Measurements from ENCODE around the gene FRMPD2. TPM values are rescaled to one million over a fixed set of nuclear protein-coding genes. Genes with fewer than 3 reads are reported as not detected.

The FRMPD2 gene
- total and polyA plus RNA-seq, 2 donors (not counting 3 experiments of a cell fraction or from before 2014, with no cell fraction given): 0.42 TPM; not detected in 1

DNA sequence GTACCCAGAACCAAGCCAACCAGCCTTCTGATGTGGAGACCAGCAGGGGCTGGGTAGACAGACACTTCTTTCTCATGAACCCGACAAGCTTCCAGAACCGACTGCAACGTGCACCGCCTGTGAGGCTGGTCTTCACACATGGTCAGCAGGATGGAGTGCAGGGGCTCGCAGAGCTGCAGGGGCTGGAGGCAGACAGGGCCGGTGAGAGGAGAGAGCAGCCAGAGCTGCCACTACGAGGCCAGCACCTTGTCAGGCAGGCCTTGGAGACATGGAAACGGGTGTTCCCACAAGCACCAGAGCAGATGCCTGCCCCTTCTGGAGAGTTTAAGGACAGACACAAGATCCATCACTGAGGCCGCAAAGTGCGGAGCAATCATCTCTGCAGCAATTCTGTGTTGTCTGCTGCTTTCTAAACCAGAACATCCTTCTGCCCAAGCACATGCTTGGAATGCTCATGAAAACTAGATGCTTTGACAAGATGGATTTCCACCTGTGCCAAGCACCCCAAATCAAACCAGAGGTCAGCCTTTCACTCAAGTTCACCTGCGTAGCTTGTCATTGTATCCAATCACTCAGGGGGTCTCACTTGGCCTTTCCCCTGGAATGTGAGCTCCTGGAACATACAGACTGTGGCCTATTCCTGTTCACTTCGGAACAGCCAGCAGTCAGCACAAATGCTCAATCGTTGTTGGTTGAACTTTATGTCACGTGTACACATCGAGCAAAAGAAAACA, 32.2 kb downstream of the FRMPD2 start:
- H2AFZ ChIP-seq (ENCODE audit: low read depth, low read length): no peak overlapping the region
- H3K9ac ChIP-seq (replicated peaks; ENCODE audit: extremely low read depth, insufficient read depth, low read length): no peak overlapping the region
- no TSS peak for BruUV-seq (replicated peaks)
- H3K36me3 ChIP-seq (ENCODE audit: control insufficient read depth in 2 of 2, extremely low read depth in 1 of 2, insufficient read depth in 2 of 2, low read length in 2 of 2): no peaks in the 10 kb centered on the region
- no peaks in the 10 kb centered on the region for H3K4me1 ChIP-seq (ENCODE audit: control insufficient read depth, extremely low read depth, insufficient read depth, low read length)
- no peaks in the 10 kb centered on the region for H3K9me1 ChIP-seq (replicated peaks; ENCODE audit: control insufficient read depth, extremely low read depth, insufficient read depth, low read length)
- H4K20me1 ChIP-seq (replicated peaks; ENCODE audit: control insufficient read depth, extremely low read depth, insufficient read depth, low read length): no peaks in the 10 kb centered on the region
- no peak for FAIRE-seq
- H3K4me2 ChIP-seq (ENCODE audit: insufficient read depth, low read length): no peak overlapping the region
- dilution Hi-C loops (cut with MboI; ENCODE audit: extremely low pct_ligation_motif_present, low sequenced_read_pairs) (no loop called here), intact Hi-C loops (cut with micrococcal nuclease) (no loop called here)
- POLR2A ChIA-PET: no interaction called here
- H3K27me3 ChIP-seq (ENCODE audit: control insufficient read depth in 2 of 2, insufficient read depth in 2 of 2, low read length in 2 of 2): no peaks in the 10 kb centered on the region
- no peak overlapping the region for H3K27ac ChIP-seq (ENCODE audit: insufficient read depth, low read depth, low read length)
- DNase-seq (ENCODE audit: low read depth, low spot score): no peak
- CTCF ChIA-PET: no interaction called here
- no peaks in the 10 kb centered on the region for H3K79me2 ChIP-seq (ENCODE audit: control insufficient read depth, insufficient read depth, low read length)
- no peak overlapping the region for H3K4me3 ChIP-seq (replicated peaks in 1 of 3; ENCODE audit: insufficient read depth in 1 of 3, low read depth in 1 of 3, low read length in 3 of 3)
- TF ChIP-seq MYC (IDR thresholded peaks at IDR 0.05; ENCODE audit: low read depth, low read length): no peak
- no peak for TF ChIP-seq JUN (IDR thresholded peaks at IDR 0.05; ENCODE audit: borderline replicate concordance, insufficient read depth, insufficient read length, low read depth)
- TF ChIP-seq POLR2AphosphoS5 (IDR thresholded peaks at IDR 0.05; ENCODE audit: insufficient read depth, low read depth, low read length): no peak
- TF ChIP-seq, protein P1, sequence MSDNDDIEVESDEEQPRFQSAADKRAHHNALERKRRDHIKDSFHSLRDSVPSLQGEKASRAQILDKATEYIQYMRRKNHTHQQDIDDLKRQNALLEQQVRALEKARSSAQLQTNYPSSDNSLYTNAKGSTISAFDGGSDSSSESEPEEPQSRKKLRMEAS (IDR thresholded peaks at IDR 0.05; ENCODE audit: insufficient read depth, insufficient read length): no peak
- TF ChIP-seq, protein P2, sequence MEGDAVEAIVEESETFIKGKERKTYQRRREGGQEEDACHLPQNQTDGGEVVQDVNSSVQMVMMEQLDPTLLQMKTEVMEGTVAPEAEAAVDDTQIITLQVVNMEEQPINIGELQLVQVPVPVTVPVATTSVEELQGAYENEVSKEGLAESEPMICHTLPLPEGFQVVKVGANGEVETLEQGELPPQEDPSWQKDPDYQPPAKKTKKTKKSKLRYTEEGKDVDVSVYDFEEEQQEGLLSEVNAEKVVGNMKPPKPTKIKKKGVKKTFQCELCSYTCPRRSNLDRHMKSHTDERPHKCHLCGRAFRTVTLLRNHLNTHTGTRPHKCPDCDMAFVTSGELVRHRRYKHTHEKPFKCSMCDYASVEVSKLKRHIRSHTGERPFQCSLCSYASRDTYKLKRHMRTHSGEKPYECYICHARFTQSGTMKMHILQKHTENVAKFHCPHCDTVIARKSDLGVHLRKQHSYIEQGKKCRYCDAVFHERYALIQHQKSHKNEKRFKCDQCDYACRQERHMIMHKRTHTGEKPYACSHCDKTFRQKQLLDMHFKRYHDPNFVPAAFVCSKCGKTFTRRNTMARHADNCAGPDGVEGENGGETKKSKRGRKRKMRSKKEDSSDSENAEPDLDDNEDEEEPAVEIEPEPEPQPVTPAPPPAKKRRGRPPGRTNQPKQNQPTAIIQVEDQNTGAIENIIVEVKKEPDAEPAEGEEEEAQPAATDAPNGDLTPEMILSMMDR (IDR thresholded peaks at IDR 0.05; ENCODE audit: extremely low read depth in 1 of 2, insufficient read depth in 1 of 2, low read depth in 1 of 2, low read length in 2 of 2): no peak
- no peak for TF ChIP-seq POLR2A (IDR thresholded peaks at IDR 0.05; ENCODE audit: low read depth, low read length)
- no peak for TF ChIP-seq EZH2 (IDR thresholded peaks at IDR 0.05; ENCODE audit: borderline replicate concordance, low read depth, low read length, severe bottlenecking)
- H3K9me3 ChIP-seq (replicated peaks; ENCODE audit: control insufficient read depth, insufficient read depth, low read length): no peaks in the 10 kb centered on the region

Measured in endothelial cell of umbilical vein (primary cell).